ENCODE data around the gene PPTC7.

- TF ChIP-seq, protein P1, sequence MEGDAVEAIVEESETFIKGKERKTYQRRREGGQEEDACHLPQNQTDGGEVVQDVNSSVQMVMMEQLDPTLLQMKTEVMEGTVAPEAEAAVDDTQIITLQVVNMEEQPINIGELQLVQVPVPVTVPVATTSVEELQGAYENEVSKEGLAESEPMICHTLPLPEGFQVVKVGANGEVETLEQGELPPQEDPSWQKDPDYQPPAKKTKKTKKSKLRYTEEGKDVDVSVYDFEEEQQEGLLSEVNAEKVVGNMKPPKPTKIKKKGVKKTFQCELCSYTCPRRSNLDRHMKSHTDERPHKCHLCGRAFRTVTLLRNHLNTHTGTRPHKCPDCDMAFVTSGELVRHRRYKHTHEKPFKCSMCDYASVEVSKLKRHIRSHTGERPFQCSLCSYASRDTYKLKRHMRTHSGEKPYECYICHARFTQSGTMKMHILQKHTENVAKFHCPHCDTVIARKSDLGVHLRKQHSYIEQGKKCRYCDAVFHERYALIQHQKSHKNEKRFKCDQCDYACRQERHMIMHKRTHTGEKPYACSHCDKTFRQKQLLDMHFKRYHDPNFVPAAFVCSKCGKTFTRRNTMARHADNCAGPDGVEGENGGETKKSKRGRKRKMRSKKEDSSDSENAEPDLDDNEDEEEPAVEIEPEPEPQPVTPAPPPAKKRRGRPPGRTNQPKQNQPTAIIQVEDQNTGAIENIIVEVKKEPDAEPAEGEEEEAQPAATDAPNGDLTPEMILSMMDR (conservative IDR thresholded peaks at IDR 0.05; ENCODE audit: low read depth, low read length), result no peak
- TF ChIP-seq SMC3 (IDR thresholded peaks at IDR 0.05; ENCODE audit: low read depth, low read length) (no peak), MAZ (IDR thresholded peaks at IDR 0.05; ENCODE audit: borderline replicate concordance, low read depth, low read length) (no peak), RAD21 (IDR thresholded peaks at IDR 0.05; ENCODE audit: low read length) (no peak), MXI1 (IDR thresholded peaks at IDR 0.05; ENCODE audit: borderline replicate concordance, low read depth, low read length) (no peak), FOS (IDR thresholded peaks at IDR 0.05; ENCODE audit: low read depth, low read length) (no peak)
- TF ChIP-seq, protein P2, sequence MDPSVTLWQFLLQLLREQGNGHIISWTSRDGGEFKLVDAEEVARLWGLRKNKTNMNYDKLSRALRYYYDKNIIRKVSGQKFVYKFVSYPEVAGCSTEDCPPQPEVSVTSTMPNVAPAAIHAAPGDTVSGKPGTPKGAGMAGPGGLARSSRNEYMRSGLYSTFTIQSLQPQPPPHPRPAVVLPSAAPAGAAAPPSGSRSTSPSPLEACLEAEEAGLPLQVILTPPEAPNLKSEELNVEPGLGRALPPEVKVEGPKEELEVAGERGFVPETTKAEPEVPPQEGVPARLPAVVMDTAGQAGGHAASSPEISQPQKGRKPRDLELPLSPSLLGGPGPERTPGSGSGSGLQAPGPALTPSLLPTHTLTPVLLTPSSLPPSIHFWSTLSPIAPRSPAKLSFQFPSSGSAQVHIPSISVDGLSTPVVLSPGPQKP (IDR thresholded peaks at IDR 0.05; ENCODE audit: borderline replicate concordance, low read depth, low read length), result no peak
These were observed 36.0 kb downstream of the PPTC7 start for GRCh38 chr12:110547090-110547489.
